Measurements from ENCODE around the gene JARID2. TPM values are rescaled to one million over a fixed set of nuclear protein-coding genes. Genes with fewer than 3 reads are reported as not detected.

Gene JARID2
- total and polyA plus RNA-seq, 10 of the 15 experiments (the other 5 are each of a cell fraction or from before 2014, with no cell fraction given) = 4.2 to 21.6 (median 11.7) TPM

- TF ChIP-seq IKZF1 (conservative IDR thresholded peaks at IDR 0.05) (peak; percentile 48), NKRF (conservative IDR thresholded peaks at IDR 0.05) (peak; percentile 65; the same call in 1 of the 2 replicates), SIN3A (IDR thresholded peaks at IDR 0.05; ENCODE audit: low read depth, low read length) (peak; percentile 56; the same call in 1 of the 2 replicates), RUNX3 (IDR thresholded peaks at IDR 0.05; ENCODE audit: low read length) (peak; percentile 20; the same call in 1 of the 2 replicates)
Observed at GRCh38 chr6:15247500-15248450, 1.9 kb downstream of the JARID2 start (continued).

- peak overlapping the region; percentile 80 for H3K9ac ChIP-seq (ENCODE audit: control insufficient read depth, insufficient read depth, low read length)
- H3K36me3 ChIP-seq (ENCODE audit: control insufficient read depth in 2 of 2, insufficient read depth in 2 of 2, low read length in 1 of 2) = no peaks in the 10 kb centered on the region; a peak in 1 of 4 replicates
- in situ Hi-C loops (cut with MboI) (loop anchor here (5.0 kb wide), 1 partner anchor 1036 kb away; no protein-coding TSS in a partner anchor), intact Hi-C loops (cut with micrococcal nuclease; ENCODE audit: unreplicated experiment) (loop anchor here (1.0 to 10.0 kb wide), 6 partner anchors 96 to 511 kb away; no protein-coding TSS in a partner anchor)
- ChIA-PET POLR2A (interaction anchor here (0.6 to 1.8 kb wide), 12 partner anchors 16 to 1784 kb away, joined by 3 to 5 read pairs (median 3); no protein-coding TSS in a partner anchor), RAD21 (ENCODE audit: unreplicated experiment) (interaction anchor here (0.6 to 2.6 kb wide), 12 partner anchors 18 to 1038 kb away, joined by 3 to 17 read pairs (median 4); no protein-coding TSS in a partner anchor), CTCF (interaction anchor here (0.5 to 2.7 kb wide), 8 partner anchors 30 to 372 kb away, joined by 3 to 9 read pairs (median 3); no protein-coding TSS in a partner anchor), SMC1A (ENCODE audit: uncharacterized antibody, unreplicated experiment) (interaction anchor here (0.7 to 8.0 kb wide), 10 partner anchors 12 to 238 kb away, joined by 3 to 90 read pairs (median 4); no protein-coding TSS in a partner anchor)
- under 1% methylated on average over 25 of the region's 83 CpGs for WGBS (ENCODE audit: insufficient coverage, insufficient replicate concordance, low lambda C conversion rate, missing lambda C conversion rate)
- H3K27me3 ChIP-seq (replicated peaks in 1 of 2; ENCODE audit: control insufficient read depth in 2 of 2, insufficient read depth in 2 of 2, low read length in 1 of 2) = no peaks in the 10 kb centered on the region
- FAIRE-seq = peak; percentile 78
- H4K20me1 ChIP-seq (ENCODE audit: control insufficient read depth, insufficient read depth) = no peaks in the 10 kb centered on the region
- peak; percentile 46 for ATAC-seq
- H3K9me3 ChIP-seq (replicated peaks; ENCODE audit: control insufficient read depth, insufficient read depth, low read length) = no peaks in the 10 kb centered on the region
- peak overlapping the region; percentile 79 for H2AFZ ChIP-seq (ENCODE audit: control insufficient read depth, low read depth, low read length)
- BruUV-seq (replicated peaks) = no TSS peak
- peak; percentile 67 for DNase-seq (ENCODE audit: low read depth, low spot score)
- H3K4me3 ChIP-seq = peak overlapping the region; percentile 94
- H3K4me1 ChIP-seq (ENCODE audit: control insufficient read depth, insufficient read depth, low read length) = peaks cover 24% of the 10 kb centered on the region
- H3K27ac ChIP-seq (ENCODE audit: control insufficient read depth, insufficient read depth) = peak overlapping the region; percentile 92
- H3K4me2 ChIP-seq (ENCODE audit: control insufficient read depth, insufficient read depth) = peak overlapping the region; percentile 32
- peaks cover 75% of the 10 kb centered on the region for H3K79me2 ChIP-seq (ENCODE audit: control insufficient read depth, insufficient read depth, low read length)
- TF ChIP-seq PAX8 (IDR thresholded peaks at IDR 0.05) (no peak), STAT3 (IDR thresholded peaks at IDR 0.05; ENCODE audit: low read depth, low read length) (no peak), RFX5 (IDR thresholded peaks at IDR 0.05; ENCODE audit: low read depth, low read length) (no peak), PAX5 (IDR thresholded peaks at IDR 0.05; ENCODE audit: borderline replicate concordance, low read depth, low read length) (peak; percentile 5; the same call in 1 of the 2 replicates), ATF7 (IDR thresholded peaks at IDR 0.05; ENCODE audit: low read depth) (peak; percentile 64), ASH2L (IDR thresholded peaks at IDR 0.05; ENCODE audit: borderline replicate concordance, low read depth) (no peak), NRF1 (conservative IDR thresholded peaks at IDR 0.05; ENCODE audit: low read depth, low read length) (no peak), RBBP5 (conservative IDR thresholded peaks at IDR 0.05) (no peak), GATAD2B (conservative IDR thresholded peaks at IDR 0.05; ENCODE audit: low read depth) (peak; percentile 77; the same call in 1 of the 2 replicates), HDAC6 (IDR thresholded peaks at IDR 0.05; ENCODE audit: unreplicated experiment) (no peak), SMAD1 (IDR thresholded peaks at IDR 0.05; ENCODE audit: low read depth, partially characterized antibody) (no peak), EED (IDR thresholded peaks at IDR 0.05; ENCODE audit: low read depth) (peak; percentile 72), MYC (IDR thresholded peaks at IDR 0.05; ENCODE audit: insufficient read depth, insufficient read length, insufficient replicate concordance, low read length, severe bottlenecking) (no peak), BRCA1 (IDR thresholded peaks at IDR 0.05; ENCODE audit: low read depth, low read length) (peak; percentile 39; the same call in 1 of the 2 replicates), SIN3A (IDR thresholded peaks at IDR 0.05; ENCODE audit: low read depth, low read length) (no peak), FOXK2 (IDR thresholded peaks at IDR 0.05) (no peak)
Observed at GRCh38 chr6:15248451-15249370, 2.8 kb downstream of the JARID2 start.
